Right lobe of liver (tissue), 4 donors: ENCODE measurements around the gene RETREG1.

Experiments used
- CTCF ChIP-seq, 4 donors: fragments of 200-600 bp in 3 of 4; fragments of 450-650 bp in 1 of 4; IDR thresholded peaks; one replicate each; pipeline versions ENCODE4 v1.5.1 to v1.8.0; 2016 to 2022; ENCODE audit warnings: antibody characterized with exemption in 4 of 4, mild to moderate bottlenecking in 2 of 4
- POLR2A ChIP-seq: fragments of 450-650 bp; IDR thresholded peaks from one replicate; pipeline ENCODE4 v1.6.1; 2017; ENCODE audit warnings: antibody characterized with exemption, mild to moderate bottlenecking
- donor health status: DM: no; HTN: no; CAD: no.
- donor health status: DM: no; HTN: no; CAD: no.
- donor health status: DM: no; HTN: yes; CAD: no.

GRCh38 chr5:16548115-16548514, 68.7 kb downstream of the RETREG1 start:
- no peak for TF ChIP-seq POLR2A
- TF ChIP-seq CTCF (IDR thresholded peaks at IDR 0.05): no peak
